Body of pancreas (tissue), 4 donors: ENCODE measurements around the gene COL23A1. TPM values are rescaled to one million over a fixed set of nuclear protein-coding genes. Genes with fewer than 3 reads are reported as not detected.
A peak's percentile ranks its signal among the peaks of the same experiment; 100 is the strongest.

Experiments used
- ATAC-seq: fragments of 150-250 bp; one replicate; pipeline ENCODE4 v1.9.1; 2016
- DNase-seq, 4 donors: peaks; one replicate each; pipeline ENCODE4 v3.0.0-alpha.2; 2019
- H3K27ac ChIP-seq, 4 donors: fragments of 200-600 bp; sonication (generic); 1 replicate in 3 of 4; 2 replicates in 1 of 4; pipeline versions ENCODE4 v1.5.1 to v1.6.1; 2016 to 2019; ENCODE audit warnings: mild to moderate bottlenecking in 1 of 4, mixed read lengths in 1 of 4, moderate library complexity in 1 of 4
- H3K27me3 ChIP-seq, 2 donors: fragments of 200-600 bp; sonication (generic); one replicate each; pipeline ENCODE4 v1.6.0; 2016; ENCODE audit warnings: mild to moderate bottlenecking in 1 of 2
- H3K36me3 ChIP-seq, 2 donors: fragments of 200-600 bp; sonication (generic); replicated peaks in 1 of 2; 2 replicates each; pipeline ENCODE4 v1.5.1; 2016; ENCODE audit warnings: low read depth in 2 of 2; ENCODE audit not compliant: insufficient read depth in 1 of 2
- H3K4me1 ChIP-seq: fragments of 200-600 bp; sonication (generic); one replicate; pipeline ENCODE4 v1.6.0; 2016
- H3K4me3 ChIP-seq, 2 donors: fragments of 200-600 bp; sonication (generic); 1 replicate in 1 of 2; 2 replicates in 1 of 2; pipeline ENCODE4 v1.5.1; 2016 to 2019
- H3K9me3 ChIP-seq, 3 donors: fragments of 200-600 bp; sonication (generic); 1 replicate in 2 of 3; 2 replicates in 1 of 3; pipeline ENCODE4 v1.5.1; 2016
- CTCF ChIP-seq, 7 experiments: fragments of 450-650 bp in 4 of 7; fragments of 200-600 bp in 3 of 7; sonication (generic) in 3 of 7; IDR thresholded peaks; one replicate each; pipeline ENCODE4 v1.5.1; 2016 to 2019; ENCODE audit warnings: antibody characterized with exemption in 7 of 7
- POLR2A ChIP-seq, 3 donors: fragments of 450-650 bp; IDR thresholded peaks; one replicate each; pipeline ENCODE4 v1.6.1; 2016; ENCODE audit warnings: antibody characterized with exemption in 3 of 3, mild to moderate bottlenecking in 2 of 3
- WGBS, 2 donors: methylation state at CpG; one replicate each; pipeline ENCODE4 v1.1.5; 2017; 5-methylcytosine and 5-hydroxymethylcytosine counted together
- intact Hi-C: fragments of 100-400 bp; cut with DNase I; formaldehyde crosslinking; loops from one replicate; pipeline ENCODE4 v1.15.1; 2023
- total RNA-seq, 2 donors: library from RNA; depleted of rRNA; stranded (reverse); fragments of >200 nt; gene quantifications; one replicate each; pipeline ENCODE4 v1.1.0, GENCODE V29; 2016

The COL23A1 gene
- total RNA-seq, 2 donors from 2014 or later: not detected

- Histone ChIP-seq H3K27ac (no peak overlapping the region), H3K27me3 (no peaks in the 10 kb centered on the region), H3K4me3 (no peak overlapping the region), H3K36me3 (no peaks in the 10 kb centered on the region), H3K9me3 (no peaks in the 10 kb centered on the region), H3K4me1 (no peaks in the 10 kb centered on the region)
- ATAC-seq (no peak), DNase-seq (no peak)
- no peak for TF ChIP-seq POLR2A (IDR thresholded peaks at IDR 0.05)
- no peak for TF ChIP-seq CTCF (IDR thresholded peaks at IDR 0.05)
- intact Hi-C loops: no loop called here
- WGBS, 2 donors: 68 to 71% methylated on average over 10 to 11 of the region's 11 CpGs
These were observed 276.9 kb downstream of the COL23A1 start for GRCh38 chr5:178313316-178313715.

- H3K4me3 ChIP-seq: no peak overlapping the region
- TF ChIP-seq CTCF (IDR thresholded peaks at IDR 0.05): no peak
- TF ChIP-seq POLR2A (IDR thresholded peaks at IDR 0.05): peak in 1 of 3 donors; percentile 10
- DNase-seq (peak in 2 of 4 donors; percentile 9 to 57), ATAC-seq (no peak)
- H3K36me3 ChIP-seq: no peaks in the 10 kb centered on the region
- H3K27me3 ChIP-seq: no peaks in the 10 kb centered on the region
- no peaks in the 10 kb centered on the region for H3K9me3 ChIP-seq
- intact Hi-C loops: no loop called here
- WGBS, 2 donors: 54 to 64% methylated on average over 18 of the region's 18 CpGs
- no peaks in the 10 kb centered on the region for H3K4me1 ChIP-seq
- H3K27ac ChIP-seq: no peak overlapping the region
These were observed 277.3 kb downstream of the COL23A1 start for GRCh38 chr5:178312880-178313282.

- WGBS, 2 donors: 80 to 82% methylated on average over 3 to 17 of the region's 17 CpGs
- ATAC-seq (no peak), DNase-seq (peak in 1 of 4 donors; percentile 4)
- intact Hi-C loops: no loop called here
- no peaks in the 10 kb centered on the region for H3K4me1 ChIP-seq
- TF ChIP-seq POLR2A (IDR thresholded peaks at IDR 0.05) (no peak), CTCF (IDR thresholded peaks at IDR 0.05) (no peak)
- H3K4me3 ChIP-seq: no peak overlapping the region
- no peaks in the 10 kb centered on the region for H3K9me3 ChIP-seq
- no peaks in the 10 kb centered on the region for H3K27me3 ChIP-seq
- H3K27ac ChIP-seq: no peak overlapping the region
- H3K36me3 ChIP-seq: no peaks in the 10 kb centered on the region
These were observed 279.9 kb downstream of the COL23A1 start for GRCh38 chr5:178310130-178310865.

- TF ChIP-seq POLR2A (IDR thresholded peaks at IDR 0.05): no peak
- TF ChIP-seq CTCF (IDR thresholded peaks at IDR 0.05): no peak
- H3K36me3 ChIP-seq: no peaks in the 10 kb centered on the region
- no peak overlapping the region for H3K27ac ChIP-seq
- H3K9me3 ChIP-seq: no peaks in the 10 kb centered on the region
- no peak overlapping the region for H3K4me3 ChIP-seq
- H3K27me3 ChIP-seq: no peaks in the 10 kb centered on the region
- no peak for ATAC-seq
- intact Hi-C loops: no loop called here
- WGBS, 2 donors: 53 to 60% methylated on average over 14 to 18 of the region's 18 CpGs
- DNase-seq: peak in 1 of 4 donors; percentile 7
- H3K4me1 ChIP-seq: no peaks in the 10 kb centered on the region
These were observed 280.8 kb downstream of the COL23A1 start for GRCh38 chr5:178309271-178310013.
